ENCODE results near the gene KLHL13. TPM values are rescaled to one million over a fixed set of nuclear protein-coding genes. Genes with fewer than 3 reads are reported as not detected.
"Not testable (repeated sequence)": the region's sequence is repeated elsewhere in the genome, so short reads cannot be mapped to it uniquely, and the experiment has no call there.

The KLHL13 gene
- total RNA-seq, 2 experiments from 2014 or later: 0.07 to 0.39 TPM

DNA sequence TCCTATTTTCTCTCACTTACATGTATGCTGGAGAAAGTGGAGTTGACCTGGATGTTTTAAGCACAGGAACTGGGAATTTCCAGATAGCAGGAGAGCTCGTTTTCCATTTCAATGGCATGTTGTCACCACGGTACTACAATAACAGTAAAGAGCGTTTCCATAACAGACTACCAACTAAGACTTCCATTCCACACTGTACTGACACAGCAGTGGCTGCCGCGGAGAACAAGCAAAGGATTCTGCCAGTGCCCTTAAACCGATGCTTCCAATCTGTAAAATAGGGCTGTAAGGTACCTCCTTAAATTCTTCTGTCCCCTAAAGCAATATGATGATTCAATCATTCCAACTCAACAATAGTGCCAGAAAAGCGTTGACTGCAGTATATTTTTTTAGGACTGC lies 143.9 kb downstream of the KLHL13 start:
- Mint-ChIP-seq H3K9me3 (no peaks in the 10 kb centered on the region), H3K27ac (no peak overlapping the region), H3K36me3 (no peaks in the 10 kb centered on the region), H3K27me3 (no peaks in the 10 kb centered on the region), H3K4me3 (no peak overlapping the region), H3K4me1 (ENCODE audit: low read depth) (no peaks in the 10 kb centered on the region)
- DNase-seq: no peak
- ChIA-PET POLR2A (no interaction called here), CTCF (no interaction called here)
- intact Hi-C loops (cut with micrococcal nuclease): no loop called here

DNA sequence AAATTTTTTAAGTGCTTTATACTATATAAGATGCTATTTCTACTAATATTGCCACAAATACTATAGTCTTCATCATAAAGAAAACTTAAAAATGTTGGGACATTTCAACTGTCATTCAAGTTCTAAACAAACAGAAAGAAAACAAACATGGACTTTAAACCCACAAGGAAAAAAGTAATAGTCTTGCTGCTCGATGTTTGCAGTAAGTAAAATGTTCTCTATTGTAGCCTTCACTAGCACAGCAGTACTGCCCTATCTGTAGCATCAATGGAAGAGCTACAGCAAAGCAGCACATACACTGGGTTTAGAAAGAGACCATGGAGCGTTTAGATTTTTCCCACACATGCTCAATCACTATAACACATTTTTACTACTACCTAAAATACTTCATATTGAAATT lies 146.8 kb downstream of the KLHL13 start:
- no peak for DNase-seq
- Mint-ChIP-seq H3K36me3 (no peaks in the 10 kb centered on the region), H3K27ac (no peak overlapping the region), H3K9me3 (no peaks in the 10 kb centered on the region), H3K27me3 (no peaks in the 10 kb centered on the region), H3K4me1 (ENCODE audit: low read depth) (no peaks in the 10 kb centered on the region), H3K4me3 (no peak overlapping the region)
- ChIA-PET CTCF (no interaction called here), POLR2A (no interaction called here)
- intact Hi-C loops (cut with micrococcal nuclease): no loop called here

DNA sequence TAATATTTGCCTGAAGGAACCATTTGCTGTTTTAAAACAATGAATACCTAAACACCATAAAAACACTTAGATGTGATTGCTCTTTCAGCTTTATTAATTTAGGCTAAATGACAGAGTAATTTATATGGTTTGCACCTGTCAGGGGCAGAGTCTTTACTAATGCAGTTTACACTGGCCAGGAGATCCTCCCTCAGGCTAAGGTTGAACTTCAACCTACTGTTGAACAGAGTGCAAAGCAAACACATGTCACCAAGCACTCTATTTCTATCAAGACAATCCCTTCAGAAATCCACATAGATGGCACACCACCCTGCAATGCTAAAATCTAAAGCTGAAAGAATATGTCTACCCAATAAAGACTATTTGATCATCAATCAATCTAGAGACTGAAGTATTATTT lies 147.3 kb downstream of the KLHL13 start:
- CTCF ChIA-PET: no interaction called here
- no peaks in the 10 kb centered on the region for H3K27me3 Mint-ChIP-seq
- POLR2A ChIA-PET: no interaction called here

GRCh38 chrX:117959045-117959444 lies 157.6 kb downstream of the KLHL13 start:
- ChIA-PET CTCF (no interaction called here), POLR2A (no interaction called here)
- H3K9me3 Mint-ChIP-seq: no peaks in the 10 kb centered on the region
- H3K27ac Mint-ChIP-seq: no peak overlapping the region
- no peak for DNase-seq
- no peaks in the 10 kb centered on the region for H3K27me3 Mint-ChIP-seq
- H3K36me3 Mint-ChIP-seq: no peaks in the 10 kb centered on the region
- intact Hi-C loops (cut with micrococcal nuclease): no loop called here
- H3K4me3 Mint-ChIP-seq: no peak overlapping the region
- H3K4me1 Mint-ChIP-seq (ENCODE audit: low read depth): no peaks in the 10 kb centered on the region

More for the DNA sequence above, 147.3 kb downstream of the KLHL13 start:
- no peaks in the 10 kb centered on the region for H3K36me3 Mint-ChIP-seq
- no peak overlapping the region for H3K4me3 Mint-ChIP-seq
- H3K27ac Mint-ChIP-seq: no peak overlapping the region
- intact Hi-C loops (cut with micrococcal nuclease): no loop called here
- DNase-seq: no peak
- H3K4me1 Mint-ChIP-seq (ENCODE audit: low read depth): no peaks in the 10 kb centered on the region
- no peaks in the 10 kb centered on the region for H3K9me3 Mint-ChIP-seq

DNA sequence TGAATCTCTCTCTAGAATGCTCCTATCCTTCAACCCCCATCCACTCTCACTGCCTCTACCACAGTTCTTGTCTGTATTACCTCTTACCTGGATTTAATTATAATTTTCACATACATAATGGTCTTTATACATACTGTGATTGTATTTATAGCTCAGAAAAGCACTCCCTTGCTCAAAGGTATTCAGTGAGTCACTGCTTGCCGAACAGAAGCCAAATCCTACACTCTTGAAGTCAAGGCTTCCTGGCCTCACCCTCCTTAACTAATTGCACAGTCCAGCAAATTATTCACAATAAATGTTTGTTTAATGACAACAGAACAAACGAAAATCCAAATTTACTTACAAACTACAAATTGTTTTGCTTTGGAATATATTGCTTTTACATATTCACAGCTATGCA lies 159.5 kb downstream of the KLHL13 start:
- no peak for DNase-seq
- ChIA-PET CTCF (no interaction called here), POLR2A (no interaction called here)
- H3K36me3 Mint-ChIP-seq: no peaks in the 10 kb centered on the region
- no peaks in the 10 kb centered on the region for H3K9me3 Mint-ChIP-seq
- H3K4me1 Mint-ChIP-seq (ENCODE audit: low read depth): no peaks in the 10 kb centered on the region
- H3K27me3 Mint-ChIP-seq: no peaks in the 10 kb centered on the region
- intact Hi-C loops (cut with micrococcal nuclease): no loop called here
- no peak overlapping the region for H3K27ac Mint-ChIP-seq
- H3K4me3 Mint-ChIP-seq: no peak overlapping the region

DNA sequence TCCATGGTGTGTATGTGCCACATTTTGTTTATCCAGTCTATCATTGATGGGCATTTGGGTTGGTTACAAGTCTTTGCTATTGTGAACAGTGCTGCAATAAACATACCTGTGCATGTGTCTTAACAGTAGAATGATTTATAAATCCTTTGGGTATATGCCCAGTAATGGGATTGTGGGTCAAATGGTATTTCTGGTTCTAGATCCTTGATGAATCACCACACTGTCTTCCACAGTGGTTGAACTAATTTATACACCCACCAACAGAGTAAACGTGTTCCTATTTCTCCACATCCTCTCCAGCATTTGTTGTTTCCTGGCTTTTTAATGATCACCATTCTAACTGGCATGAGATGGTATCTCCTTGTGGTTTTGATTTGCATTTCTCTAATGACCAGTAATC lies 177.3 kb downstream of the KLHL13 start:
- DNase-seq; H3K36me3 Mint-ChIP-seq; H3K27me3 Mint-ChIP-seq; H3K4me1 Mint-ChIP-seq (ENCODE audit: low read depth); POLR2A ChIA-PET; CTCF ChIA-PET; H3K4me3 Mint-ChIP-seq; H3K9me3 Mint-ChIP-seq; H3K27ac Mint-ChIP-seq: not testable (repeated sequence)
- intact Hi-C loops (cut with micrococcal nuclease): loop anchor here (10.0 kb wide), 1 partner anchor 1044 kb away; no protein-coding TSS in a partner anchor

DNA sequence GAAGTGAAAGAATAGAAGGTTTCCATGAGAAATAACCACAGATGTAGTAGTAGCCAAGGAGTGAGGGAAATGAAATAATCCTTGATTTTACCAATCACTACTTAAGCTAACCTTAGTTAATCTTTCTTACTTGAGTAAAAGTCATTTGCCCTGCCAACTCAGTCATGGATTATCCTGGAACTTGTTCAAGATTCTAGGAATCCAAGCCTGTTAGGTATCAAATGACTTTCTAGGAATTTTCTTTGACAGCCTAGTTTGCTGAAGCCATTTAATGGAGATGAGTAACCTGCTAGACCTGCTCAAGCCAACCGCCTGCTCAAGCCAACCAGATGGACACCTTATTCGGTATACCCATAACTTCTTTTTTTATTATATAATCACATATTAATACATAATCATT lies 180.5 kb downstream of the KLHL13 start:
- POLR2A ChIA-PET: no interaction called here
- no peak for DNase-seq
- Mint-ChIP-seq H3K9me3 (no peaks in the 10 kb centered on the region), H3K27me3 (no peaks in the 10 kb centered on the region), H3K4me3 (no peak overlapping the region), H3K4me1 (ENCODE audit: low read depth) (no peaks in the 10 kb centered on the region), H3K36me3 (no peaks in the 10 kb centered on the region), H3K27ac (no peak overlapping the region)
- intact Hi-C loops (cut with micrococcal nuclease): loop anchor here (10.0 kb wide), 1 partner anchor 1041 kb away; no protein-coding TSS in a partner anchor
- CTCF ChIA-PET: no interaction called here

DNA sequence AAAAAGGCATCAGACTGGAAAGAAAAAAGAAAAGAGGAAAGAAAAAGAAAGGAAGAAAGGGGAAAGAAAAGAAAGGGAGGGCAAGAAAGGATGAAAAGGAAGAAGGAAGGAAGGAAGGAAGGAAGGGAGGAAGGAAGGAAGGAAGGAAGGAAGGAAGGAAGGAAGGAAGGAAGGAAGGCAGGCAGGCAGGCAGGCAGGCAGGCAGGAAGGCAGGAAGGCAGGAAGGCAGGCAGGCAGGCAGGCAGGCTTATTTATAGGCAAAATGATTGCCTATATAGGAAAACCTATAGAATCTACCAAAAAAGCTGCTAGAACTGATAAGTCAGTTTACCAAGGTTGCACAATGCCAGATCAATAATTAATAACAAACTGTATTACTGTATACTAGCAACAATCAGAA lies 186.5 kb downstream of the KLHL13 start:
- DNase-seq; H3K9me3 Mint-ChIP-seq; H3K27me3 Mint-ChIP-seq; H3K36me3 Mint-ChIP-seq; CTCF ChIA-PET; H3K4me3 Mint-ChIP-seq; H3K27ac Mint-ChIP-seq; H3K4me1 Mint-ChIP-seq (ENCODE audit: low read depth): not testable (repeated sequence)
- intact Hi-C loops (cut with micrococcal nuclease): loop anchor here (10.0 kb wide), 1 partner anchor 1035 kb away; no protein-coding TSS in a partner anchor
- POLR2A ChIA-PET: interaction anchor here (0.6 kb wide), 1 partner anchor 47 kb away, joined by 3 read pairs; no protein-coding TSS in a partner anchor

GRCh38 chrX:117919755-117920154 lies 196.9 kb downstream of the KLHL13 start:
- intact Hi-C loops (cut with micrococcal nuclease): no loop called here
- POLR2A ChIA-PET: no interaction called here
- Mint-ChIP-seq H3K4me1 (ENCODE audit: low read depth) (no peaks in the 10 kb centered on the region), H3K36me3 (no peaks in the 10 kb centered on the region), H3K4me3 (no peak overlapping the region), H3K27me3 (no peaks in the 10 kb centered on the region), H3K27ac (no peak overlapping the region), H3K9me3 (no peaks in the 10 kb centered on the region)
- DNase-seq: no peak
- CTCF ChIA-PET: interaction anchor here (1.0 kb wide), 1 partner anchor 19 kb away, joined by 3 read pairs; no protein-coding TSS in a partner anchor

DNA sequence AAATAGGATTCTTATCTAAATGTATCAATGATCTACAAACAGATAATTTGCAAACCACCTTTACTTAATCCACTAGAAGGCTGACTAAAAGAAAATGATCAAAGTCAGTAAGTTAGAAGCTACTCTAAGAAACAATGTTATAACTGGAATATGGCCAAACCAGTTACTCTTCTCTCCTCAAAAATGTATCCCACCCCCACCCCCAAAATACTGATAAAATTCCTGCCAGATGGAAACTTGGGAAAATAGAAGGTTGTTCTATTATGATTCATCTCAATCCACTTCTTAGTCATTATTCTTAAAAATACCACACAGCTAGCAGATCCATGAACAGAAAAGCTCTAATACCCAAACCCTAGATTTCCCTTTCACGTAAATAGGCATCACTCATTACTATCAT lies 206.4 kb downstream of the KLHL13 start:
- intact Hi-C loops (cut with micrococcal nuclease): no loop called here
- no peaks in the 10 kb centered on the region for H3K9me3 Mint-ChIP-seq
- no peaks in the 10 kb centered on the region for H3K27me3 Mint-ChIP-seq
- CTCF ChIA-PET: no interaction called here
- H3K4me1 Mint-ChIP-seq (ENCODE audit: low read depth): no peaks in the 10 kb centered on the region
- H3K36me3 Mint-ChIP-seq: no peaks in the 10 kb centered on the region
- DNase-seq: no peak
- no peak overlapping the region for H3K27ac Mint-ChIP-seq
- no peak overlapping the region for H3K4me3 Mint-ChIP-seq
- POLR2A ChIA-PET: no interaction called here

DNA sequence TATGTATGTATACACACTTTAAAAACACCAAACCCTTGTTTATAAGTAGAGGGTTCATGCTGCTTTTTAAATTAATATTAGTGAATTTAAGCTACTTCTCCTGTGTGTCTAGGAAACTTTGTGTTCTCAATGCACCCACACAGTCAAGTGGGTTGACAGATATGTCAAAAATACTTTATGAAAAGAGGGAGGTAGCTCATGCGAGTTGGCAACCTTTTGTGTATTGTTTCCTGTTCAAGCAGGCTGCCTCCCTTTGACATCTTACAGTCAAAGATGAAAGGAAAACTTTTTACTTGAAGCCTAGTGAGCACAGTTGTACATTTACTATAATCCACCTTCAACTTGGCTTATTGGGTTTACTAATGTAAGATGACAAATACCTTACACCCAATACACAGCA lies 218.4 kb downstream of the KLHL13 start:
- Mint-ChIP-seq H3K27me3 (no peaks in the 10 kb centered on the region), H3K4me3 (no peak overlapping the region), H3K36me3 (no peaks in the 10 kb centered on the region), H3K27ac (no peak overlapping the region), H3K9me3 (no peaks in the 10 kb centered on the region), H3K4me1 (ENCODE audit: low read depth) (no peaks in the 10 kb centered on the region)
- no peak for DNase-seq
- intact Hi-C loops (cut with micrococcal nuclease): no loop called here
- ChIA-PET POLR2A (no interaction called here), CTCF (no interaction called here)

- no peaks in the 10 kb centered on the region for H3K36me3 Mint-ChIP-seq
- no peak for DNase-seq
- H3K9me3 Mint-ChIP-seq: no peaks in the 10 kb centered on the region
- intact Hi-C loops (cut with micrococcal nuclease): no loop called here
- H3K27me3 Mint-ChIP-seq: no peaks in the 10 kb centered on the region
- H3K27ac Mint-ChIP-seq: no peak overlapping the region
- H3K4me1 Mint-ChIP-seq (ENCODE audit: low read depth): no peaks in the 10 kb centered on the region
- ChIA-PET POLR2A (no interaction called here), CTCF (no interaction called here)
- no peak overlapping the region for H3K4me3 Mint-ChIP-seq
These were observed 221.2 kb downstream of the KLHL13 start for GRCh38 chrX:117895418-117895817.

DNA sequence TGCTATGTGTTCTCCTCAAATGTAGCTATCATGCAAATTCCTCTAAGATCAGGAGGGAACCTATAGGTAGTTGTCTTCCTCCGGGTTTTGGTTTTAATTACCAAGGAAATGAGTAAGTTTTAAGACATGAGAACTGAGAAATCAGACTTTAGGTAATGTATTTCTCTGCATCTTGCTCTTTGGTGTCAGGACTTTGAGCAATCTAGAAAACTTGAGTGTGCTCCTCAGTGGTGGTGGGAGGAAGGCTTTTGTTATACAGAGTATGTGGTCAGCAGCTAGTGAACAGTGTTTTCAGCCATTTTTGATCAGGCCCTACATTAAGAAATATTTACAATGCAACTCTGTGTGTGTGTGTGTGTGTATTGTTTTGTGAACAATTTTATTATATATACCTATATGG lies 224.1 kb downstream of the KLHL13 start:
- intact Hi-C loops (cut with micrococcal nuclease): no loop called here
- no peaks in the 10 kb centered on the region for H3K9me3 Mint-ChIP-seq
- POLR2A ChIA-PET: no interaction called here
- H3K27me3 Mint-ChIP-seq: no peaks in the 10 kb centered on the region
- DNase-seq: no peak
- CTCF ChIA-PET: no interaction called here
- no peak overlapping the region for H3K27ac Mint-ChIP-seq
- no peaks in the 10 kb centered on the region for H3K36me3 Mint-ChIP-seq
- H3K4me3 Mint-ChIP-seq: no peak overlapping the region
- no peaks in the 10 kb centered on the region for H3K4me1 Mint-ChIP-seq (ENCODE audit: low read depth)

GRCh38 chrX:117871796-117872195 lies 244.8 kb downstream of the KLHL13 start:
- Mint-ChIP-seq H3K9me3 (peaks cover 17% of the 10 kb centered on the region), H3K27ac (no peak overlapping the region), H3K4me1 (ENCODE audit: low read depth) (no peaks in the 10 kb centered on the region), H3K27me3 (no peaks in the 10 kb centered on the region), H3K4me3 (no peak overlapping the region), H3K36me3 (no peaks in the 10 kb centered on the region)
- no peak for DNase-seq
- CTCF ChIA-PET: no interaction called here
- POLR2A ChIA-PET: no interaction called here
- intact Hi-C loops (cut with micrococcal nuclease): no loop called here
